Coronary artery (tissue), 2 donors: Measurements from ENCODE around the gene WDR72.
"Not testable (repeated sequence)": the region's sequence is repeated elsewhere in the genome, so short reads cannot be mapped to it uniquely, and the experiment has no call there.

Source experiments
- DNase-seq: peaks from one replicate; pipeline ENCODE4 v3.0.0-alpha.2; 2017; ENCODE audit warnings: low spot score
- H3K27ac ChIP-seq, 2 donors: fragments of 200-600 bp; sonication (generic); one replicate each; pipeline ENCODE4 v1.5.1; 2016 to 2019
- H3K4me3 ChIP-seq: fragments of 200-600 bp; sonication (generic); 2 replicates; pipeline ENCODE4 v1.5.1; 2016; ENCODE audit warnings: mild to moderate bottlenecking, moderate library complexity
- CTCF ChIP-seq: fragments of 200-600 bp; sonication (generic); IDR thresholded peaks from one replicate; pipeline ENCODE4 v1.5.1; 2019; ENCODE audit warnings: antibody characterized with exemption

WDR72 gene

GRCh38 chr15:53559364-53560277, 199.8 kb downstream of the WDR72 start:
- no peak overlapping the region for H3K27ac ChIP-seq
- DNase-seq, result no peak

GRCh38 chr15:53558384-53558783, 201.1 kb downstream of the WDR72 start:
- Histone ChIP-seq H3K4me3 (no peak overlapping the region), H3K27ac (no peak overlapping the region)
- no peak for TF ChIP-seq CTCF
- no peak for DNase-seq

More at GRCh38 chr15:53559364-53560277, 199.8 kb downstream of the WDR72 start:
- TF ChIP-seq CTCF, result no peak
- no peak overlapping the region for H3K4me3 ChIP-seq

GRCh38 chr15:53555226-53555625, 204.2 kb downstream of the WDR72 start:
- Histone ChIP-seq H3K27ac (no peak overlapping the region), H3K4me3 (no peak overlapping the region)
- TF ChIP-seq CTCF, result no peak
- DNase-seq, result no peak

- no peak overlapping the region for H3K4me3 ChIP-seq
- no peak for DNase-seq
- H3K27ac ChIP-seq, result no peak overlapping the region
- TF ChIP-seq CTCF, result no peak
Observed at GRCh38 chr15:53549697-53550305, 209.7 kb downstream of the WDR72 start.

- TF ChIP-seq CTCF, result no peak
- no peak for DNase-seq
- Histone ChIP-seq H3K27ac (no peak overlapping the region), H3K4me3 (no peak overlapping the region)
Observed at GRCh38 chr15:53548236-53548635, 211.2 kb downstream of the WDR72 start.

GRCh38 chr15:53540626-53541300, 218.7 kb downstream of the WDR72 start:
- not testable (repeated sequence) for H3K27ac ChIP-seq, DNase-seq, H3K4me3 ChIP-seq

- H3K4me3 ChIP-seq, result no peak overlapping the region
- H3K27ac ChIP-seq, result no peak overlapping the region
- DNase-seq, result no peak
- no peak for TF ChIP-seq CTCF
Observed at GRCh38 chr15:53539878-53540277, 219.6 kb downstream of the WDR72 start.
